HG03439 (cell line): ENCODE measurements around the gene ZIC2.
"Not testable (repeated sequence)": the region's sequence is repeated elsewhere in the genome, so short reads cannot be mapped to it uniquely, and the experiment has no call there.

Source experiments
- ATAC-seq: cut with Tn5 transposase; IDR thresholded peaks from one replicate; pipeline ENCODE4 v1.9.1; 2021; ENCODE audit warnings: mild to moderate bottlenecking, moderate library complexity; ENCODE audit not compliant: unreplicated experiment

The ZIC2 gene

DNA sequence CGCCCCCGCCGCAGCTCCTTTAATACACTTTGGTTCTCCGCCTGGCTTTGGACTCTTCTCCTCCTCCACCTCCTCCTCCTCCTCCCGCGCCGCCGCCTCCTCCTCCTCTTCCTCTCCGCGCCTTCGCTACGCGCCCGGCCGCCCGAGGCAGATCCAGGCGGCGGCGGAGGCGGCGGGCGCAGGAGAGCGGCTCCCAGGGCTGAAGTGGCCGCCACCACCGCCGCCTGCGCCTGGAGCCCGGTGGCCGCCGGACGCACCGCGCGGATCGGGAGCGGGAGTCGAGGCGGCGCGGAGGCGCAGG is at the start of gene ZIC2:
ZIC2 (plus strand) TSS at position 50 of the 301 bp plus-strand sequence. CDS start 281 bp downstream, outside the sequence.
- no peak for ATAC-seq

DNA sequence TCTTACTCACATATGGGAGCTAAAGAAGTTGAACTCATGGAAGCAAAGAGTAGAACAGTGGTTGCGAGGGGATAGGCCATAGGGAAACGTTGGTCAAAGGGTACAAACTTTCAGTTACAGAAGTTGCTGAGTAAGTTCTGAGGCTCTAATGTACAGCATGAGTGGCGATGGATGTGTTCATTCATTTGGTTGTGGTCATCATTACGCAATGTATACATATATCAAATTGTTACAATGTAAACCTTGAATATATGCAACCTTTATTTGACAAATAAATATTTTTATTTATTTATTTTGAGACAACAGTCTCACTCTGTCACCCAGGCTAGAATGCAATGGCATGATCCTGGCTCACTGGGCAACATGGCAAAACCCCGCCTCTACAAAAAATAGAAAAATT is 48.7 kb upstream of the ZIC2 start:
- no peak for ATAC-seq

DNA sequence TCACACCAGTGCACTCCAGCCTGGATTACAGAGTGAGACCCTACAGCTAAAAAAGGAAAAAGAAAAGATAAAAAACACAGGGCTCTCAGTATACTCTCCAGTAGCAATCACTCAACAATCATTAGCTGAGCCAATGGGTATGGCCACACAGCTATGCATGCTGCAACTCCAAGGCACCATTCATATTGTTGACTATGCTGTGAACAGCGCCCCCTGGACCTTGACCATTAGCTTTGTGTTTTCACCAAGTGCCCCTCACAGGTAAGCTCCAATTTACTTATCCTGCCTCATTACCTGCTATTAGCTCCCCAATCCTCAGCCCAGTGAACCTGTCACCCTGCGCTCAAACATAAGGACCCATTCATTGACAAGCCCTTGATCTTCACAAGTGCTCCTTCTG is 45.8 kb upstream of the ZIC2 start:
- no peak for ATAC-seq

DNA sequence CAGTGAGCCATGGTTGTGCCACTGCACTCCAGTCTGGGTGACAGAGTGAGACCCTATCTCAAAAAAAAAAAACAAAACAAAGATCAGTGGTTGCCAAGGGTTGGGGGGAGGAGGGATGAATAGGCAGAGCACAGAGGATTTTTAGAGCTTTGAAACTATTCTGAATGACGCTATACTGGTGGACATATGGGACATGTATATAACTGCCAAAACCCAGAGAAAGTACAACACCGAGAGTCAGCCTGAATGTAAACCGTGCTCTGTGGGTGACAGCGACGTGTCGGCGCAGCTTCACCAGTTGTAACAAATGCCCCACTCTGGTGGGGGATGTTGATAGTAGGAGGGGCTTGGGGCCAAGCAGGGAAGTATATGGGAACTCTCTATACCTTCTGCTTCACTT is 42.9 kb upstream of the ZIC2 start:
- no peak for ATAC-seq

DNA sequence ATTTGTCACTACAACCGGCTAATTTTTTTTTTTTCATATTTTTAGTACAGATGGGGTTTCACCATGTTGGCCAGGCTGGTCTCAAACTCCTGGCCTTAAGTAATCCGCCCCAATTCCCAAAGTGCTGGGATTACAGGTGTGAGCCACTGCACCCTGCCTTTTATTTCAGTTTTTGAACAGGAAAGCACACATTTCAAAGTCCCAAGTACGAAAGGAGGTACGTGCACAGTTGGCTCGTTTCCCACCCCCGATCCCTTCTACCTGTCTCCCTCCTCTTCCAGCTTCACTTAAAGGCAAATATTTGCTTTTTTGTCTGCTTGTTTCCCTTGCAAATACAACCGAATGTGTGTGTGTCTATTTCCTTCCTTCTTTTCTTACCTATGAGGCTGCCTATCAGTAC is 40.5 kb upstream of the ZIC2 start:
- ATAC-seq = no peak

DNA sequence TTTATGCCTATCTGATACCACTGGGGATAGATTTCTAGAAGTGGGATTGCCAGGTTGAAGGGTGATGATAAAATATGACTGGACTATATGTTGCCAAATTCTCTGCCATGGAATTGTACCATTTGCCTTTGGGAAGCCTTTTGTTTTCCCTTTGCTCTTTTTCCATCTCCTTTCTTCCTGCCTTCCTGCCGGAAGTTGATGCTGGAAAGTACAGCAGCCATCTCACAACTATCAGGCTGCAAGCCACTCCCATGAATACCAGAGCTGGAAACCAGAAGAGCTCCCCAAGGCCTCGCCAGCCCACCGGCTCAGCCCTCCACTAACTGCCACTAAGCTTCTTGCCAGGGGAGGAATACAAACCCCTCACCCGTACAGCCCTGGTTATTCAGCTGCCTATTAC is 39.7 kb upstream of the ZIC2 start:
- ATAC-seq = no peak

DNA sequence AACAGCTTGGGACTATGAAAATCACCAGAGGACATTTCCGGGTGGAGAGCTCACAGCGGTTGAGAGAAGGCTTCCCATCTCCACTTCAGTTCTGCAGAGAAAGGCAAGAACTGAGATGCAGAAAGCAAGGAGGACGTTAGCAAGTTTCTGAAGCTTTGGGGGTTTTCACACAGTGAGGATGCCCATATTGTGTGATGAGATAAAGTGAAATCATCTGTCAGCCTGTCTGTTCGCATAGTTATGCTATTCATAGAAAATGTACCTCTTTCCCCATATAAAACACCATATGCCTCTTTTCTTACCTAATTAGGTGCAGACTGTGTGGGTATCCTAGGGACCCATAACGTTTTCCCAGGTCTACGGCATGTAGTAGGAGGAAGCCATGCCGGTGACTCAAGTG is 37.5 kb upstream of the ZIC2 start:
- ATAC-seq = no peak

DNA sequence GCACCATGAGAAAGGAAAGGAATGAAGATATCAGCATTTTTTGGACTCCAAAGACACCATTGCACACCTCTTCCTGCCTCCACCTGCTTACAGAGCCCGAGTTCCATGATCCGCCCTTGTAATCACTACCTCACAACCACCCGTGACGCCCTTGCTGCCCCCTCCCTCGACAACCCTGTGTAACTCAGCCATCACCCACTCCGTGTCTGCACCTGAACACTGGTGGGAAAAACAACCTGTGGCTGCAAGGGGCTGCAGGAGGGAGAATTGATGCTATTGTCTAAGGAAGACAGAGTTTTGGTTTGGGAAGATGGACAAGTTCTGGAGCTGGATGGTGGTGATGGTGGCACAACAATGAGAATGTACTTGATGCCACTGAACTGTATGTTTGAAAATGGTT is 37.0 kb upstream of the ZIC2 start:
- ATAC-seq = no peak

DNA sequence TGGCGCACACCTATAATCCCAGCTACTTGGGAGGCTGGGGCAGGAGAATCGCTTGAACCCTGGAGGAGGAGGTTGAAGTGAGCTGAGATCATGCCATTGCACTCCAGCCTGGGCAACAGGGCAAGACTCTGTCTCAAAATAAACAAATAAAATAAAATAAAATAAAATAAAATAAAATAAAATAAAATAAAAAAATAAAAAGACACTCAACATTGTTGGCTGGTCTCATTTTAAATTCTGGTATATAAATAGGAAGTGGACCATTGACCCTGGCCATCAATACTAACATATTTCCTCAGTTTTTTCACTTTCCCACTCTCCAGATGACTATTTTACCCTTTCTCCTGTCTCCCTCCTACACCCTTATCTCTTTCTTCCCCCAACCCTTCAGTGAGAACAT is 36.1 kb upstream of the ZIC2 start:
- ATAC-seq = not testable (repeated sequence)

DNA sequence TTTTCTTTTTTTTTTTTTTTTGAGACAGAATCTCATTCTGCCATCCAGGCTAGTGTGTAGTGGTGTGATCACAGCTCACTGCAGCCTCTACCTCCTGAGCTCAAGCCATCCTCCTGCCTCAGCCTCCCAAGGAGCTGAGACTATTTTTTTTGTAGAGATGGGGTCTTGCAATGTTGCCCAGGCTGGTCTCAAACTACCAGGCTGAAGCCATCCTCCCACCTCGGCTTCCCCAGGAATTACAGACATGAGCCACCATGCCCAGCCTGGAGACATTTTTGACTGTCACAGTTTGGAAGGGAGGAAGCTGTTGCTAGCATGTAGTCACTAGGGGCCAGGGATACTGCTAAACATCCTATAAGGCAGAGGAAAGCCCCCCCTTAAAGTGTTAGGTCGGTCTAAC is 33.9 kb upstream of the ZIC2 start:
- ATAC-seq = no peak

DNA sequence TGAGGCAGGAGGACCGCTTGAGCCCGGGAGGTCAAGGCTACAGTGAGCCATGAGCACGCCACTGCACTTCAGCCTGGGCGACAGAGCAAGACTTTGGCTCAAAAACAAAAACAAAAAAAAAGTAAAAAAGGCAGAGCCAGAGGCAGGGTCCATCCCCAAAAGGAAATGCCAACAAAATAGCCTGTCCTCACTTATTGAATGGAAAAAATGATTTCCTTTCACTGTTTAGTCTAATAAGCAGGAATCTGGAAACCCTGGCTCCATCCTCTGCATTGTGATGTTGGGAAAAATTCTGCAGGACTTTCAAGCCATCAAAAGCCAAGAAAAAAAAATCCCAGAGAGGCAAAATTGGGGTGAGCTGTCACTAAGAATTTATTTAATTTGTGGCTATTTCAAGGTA is 33.2 kb upstream of the ZIC2 start:
- no peak for ATAC-seq

DNA sequence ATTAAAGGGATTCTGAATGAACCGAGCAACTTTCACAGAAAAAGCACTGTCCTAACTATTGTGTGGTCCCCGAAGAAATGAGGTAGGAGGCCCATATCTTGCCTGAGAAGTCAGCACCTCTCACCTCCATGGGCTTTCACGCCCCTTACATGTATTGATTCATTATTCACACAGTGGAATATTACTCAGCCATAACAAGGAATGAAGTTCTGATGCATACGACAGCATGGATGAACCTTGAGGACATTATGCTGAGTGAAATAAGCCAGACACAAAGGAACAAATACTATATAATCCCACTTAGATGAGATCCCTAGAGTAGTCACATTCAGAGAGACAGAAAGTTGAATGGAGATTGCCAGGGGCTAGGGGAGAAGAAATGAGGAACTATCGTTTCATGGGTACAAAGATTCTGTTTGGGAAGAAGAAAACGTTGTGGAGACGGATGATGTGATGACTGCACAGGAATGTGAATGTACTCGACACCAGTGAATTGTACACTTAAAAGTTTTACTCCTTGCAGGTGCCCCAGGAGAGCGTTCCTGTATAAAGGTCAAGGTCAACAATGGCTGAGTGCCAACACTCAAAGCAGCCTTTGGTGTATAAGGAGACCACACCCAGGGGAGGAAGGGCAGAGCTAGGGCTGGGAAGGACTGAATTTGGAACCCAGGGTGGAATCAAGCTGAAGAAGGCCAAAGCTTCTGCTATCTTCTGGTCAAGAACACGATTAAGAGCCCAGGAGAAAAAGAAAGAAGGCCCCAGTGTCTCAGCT is 32.5 kb upstream of the ZIC2 start:
- no peak for ATAC-seq

DNA sequence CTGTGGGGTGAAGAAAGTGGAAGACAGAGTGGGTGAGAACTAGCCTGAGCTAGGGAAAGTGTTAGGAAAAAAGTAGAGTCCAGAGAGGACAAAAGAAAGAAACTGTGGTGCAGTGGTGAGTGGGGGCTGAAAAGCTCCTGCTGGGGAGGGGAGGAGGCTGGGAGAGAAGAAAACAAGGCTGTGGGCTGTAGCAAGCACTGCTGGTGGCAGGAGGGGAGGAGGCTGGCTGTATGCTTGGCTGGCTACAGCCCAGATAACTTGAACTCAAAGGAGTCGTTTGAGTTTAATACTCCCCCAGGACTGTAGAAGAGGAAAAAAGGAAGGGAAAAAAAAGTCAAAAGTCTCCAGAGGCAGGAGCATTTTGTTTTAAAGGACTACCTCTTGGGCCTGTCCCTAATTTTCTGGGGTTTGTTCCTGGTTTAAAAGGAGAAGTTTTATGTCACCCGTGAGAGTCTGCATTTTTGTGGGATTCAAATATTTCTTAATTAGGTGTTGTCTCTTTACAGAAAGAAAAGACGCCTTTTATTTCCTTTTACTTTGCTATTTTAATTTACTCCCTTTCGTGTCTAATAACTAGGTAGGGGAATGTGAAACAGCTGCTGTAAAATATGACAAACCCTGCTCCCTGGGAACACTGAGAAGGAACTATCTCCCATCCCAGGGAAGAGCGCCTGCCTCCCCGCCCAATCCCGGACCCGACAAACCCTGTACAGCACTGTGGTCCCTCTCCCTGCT is 31.7 kb upstream of the ZIC2 start:
- ATAC-seq = no peak

DNA sequence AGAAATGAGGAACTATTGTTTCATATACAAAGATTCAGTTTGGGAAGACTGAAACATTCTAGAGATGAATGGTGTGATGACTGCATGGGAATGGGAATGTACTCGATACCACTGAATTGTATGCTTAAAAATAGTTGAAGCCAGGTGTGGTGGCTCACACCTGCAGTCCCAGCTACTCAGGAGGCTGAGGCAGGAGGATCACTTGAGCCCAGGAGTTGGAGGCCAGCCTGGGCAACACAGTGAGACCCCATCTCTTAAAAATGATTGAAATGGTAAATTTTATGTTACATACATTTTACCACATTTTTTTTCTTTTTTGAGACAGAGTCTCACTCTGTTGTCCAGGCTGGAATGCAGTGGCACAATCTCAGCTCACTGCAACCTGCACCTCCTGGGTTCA is 29.9 kb upstream of the ZIC2 start:
- not testable (repeated sequence) for ATAC-seq

DNA sequence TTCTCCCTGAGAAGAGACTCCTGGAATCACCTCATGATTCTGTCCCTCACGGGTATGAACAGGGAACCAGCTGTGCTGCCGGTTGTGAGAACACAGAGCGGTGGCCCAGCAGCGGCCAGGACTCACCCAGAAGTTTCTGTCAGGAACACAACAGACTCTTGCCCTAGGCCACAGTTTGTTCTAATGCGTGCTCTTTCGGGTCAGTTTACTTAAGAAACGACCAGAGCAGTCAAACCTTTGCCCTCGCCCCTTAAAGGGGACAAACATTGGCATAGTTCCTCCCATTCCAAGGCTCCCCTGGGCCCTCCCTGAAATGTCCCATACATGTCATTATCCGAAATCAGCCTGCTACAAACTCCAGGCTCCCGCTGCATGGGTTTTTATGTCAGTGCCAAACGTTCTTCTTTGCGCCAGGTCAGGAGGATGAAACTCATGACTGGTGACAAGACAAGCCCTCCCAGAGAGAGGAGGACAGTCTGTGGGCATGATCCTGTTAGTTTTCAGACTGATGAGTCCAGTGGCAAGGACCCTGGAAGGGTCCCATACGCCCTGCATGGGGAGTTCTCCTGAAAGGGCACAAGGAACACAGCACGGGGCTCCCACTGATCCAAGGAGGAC is 28.3 kb upstream of the ZIC2 start:
- no peak for ATAC-seq

DNA sequence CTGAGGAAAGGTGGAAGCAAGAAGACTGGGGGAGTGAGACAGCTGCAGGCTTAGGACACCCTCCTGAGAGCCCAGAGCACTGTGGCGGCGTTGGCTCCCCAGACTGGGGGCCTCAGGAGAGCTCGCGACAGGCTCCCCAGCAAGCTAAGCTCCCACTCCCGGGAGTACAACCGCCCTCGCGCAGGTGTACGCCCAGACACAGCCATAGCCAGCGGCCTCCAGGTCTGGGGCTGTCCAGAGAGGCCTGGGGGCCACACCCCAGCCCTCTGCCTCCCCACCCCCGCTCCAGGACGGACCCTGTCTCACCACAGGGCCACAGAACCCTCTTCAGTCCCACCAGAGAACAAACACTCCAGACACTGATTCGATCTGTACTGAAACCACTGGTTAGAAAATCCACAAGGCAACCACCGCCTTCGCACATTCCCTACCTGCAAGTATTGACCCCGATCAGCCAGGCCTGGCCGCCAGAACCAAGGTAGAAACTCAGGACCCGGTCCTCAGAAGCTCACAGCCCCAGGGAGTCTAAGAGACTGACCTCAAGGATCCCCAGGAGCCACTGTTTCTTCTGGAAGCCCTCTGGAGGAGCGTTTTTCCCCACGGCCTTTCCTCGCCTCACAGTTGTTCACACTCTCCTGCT is 26.4 kb upstream of the ZIC2 start:
- ATAC-seq = no peak

DNA sequence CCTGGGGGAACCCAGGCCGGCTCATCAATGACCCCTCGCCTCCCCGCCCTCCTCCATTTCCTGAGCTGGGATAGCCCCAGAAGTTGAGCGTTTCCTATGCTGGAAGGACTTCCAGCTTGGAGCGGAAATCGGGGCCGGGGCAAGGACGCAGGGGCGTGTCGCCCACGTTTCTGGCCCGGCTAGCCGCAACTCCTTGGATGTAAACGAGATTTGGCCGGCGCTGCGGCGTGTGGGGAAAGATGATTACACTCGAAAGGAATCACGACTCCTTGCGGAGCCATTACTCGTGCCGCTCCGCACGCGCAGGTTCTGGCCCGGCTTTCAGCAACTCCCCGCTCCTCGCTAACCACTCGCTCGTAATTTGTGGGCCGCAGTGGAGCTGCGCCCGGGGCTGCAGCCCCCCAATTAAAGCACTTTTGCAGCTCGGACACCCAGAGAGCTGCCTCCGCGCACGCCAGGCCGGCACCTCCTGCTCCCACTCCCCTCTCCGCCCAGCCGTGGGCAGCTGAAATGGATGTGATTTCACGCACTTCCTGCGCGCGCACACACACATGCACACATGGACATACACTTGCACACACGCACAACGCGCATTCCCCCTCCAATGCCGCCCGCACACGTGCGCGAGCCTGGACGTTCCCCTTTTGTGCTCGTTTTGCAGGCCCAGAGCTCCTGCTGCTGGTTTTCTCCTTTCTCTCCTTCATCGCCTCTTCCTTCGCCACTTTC is 25.7 kb upstream of the ZIC2 start:
- no peak for ATAC-seq

DNA sequence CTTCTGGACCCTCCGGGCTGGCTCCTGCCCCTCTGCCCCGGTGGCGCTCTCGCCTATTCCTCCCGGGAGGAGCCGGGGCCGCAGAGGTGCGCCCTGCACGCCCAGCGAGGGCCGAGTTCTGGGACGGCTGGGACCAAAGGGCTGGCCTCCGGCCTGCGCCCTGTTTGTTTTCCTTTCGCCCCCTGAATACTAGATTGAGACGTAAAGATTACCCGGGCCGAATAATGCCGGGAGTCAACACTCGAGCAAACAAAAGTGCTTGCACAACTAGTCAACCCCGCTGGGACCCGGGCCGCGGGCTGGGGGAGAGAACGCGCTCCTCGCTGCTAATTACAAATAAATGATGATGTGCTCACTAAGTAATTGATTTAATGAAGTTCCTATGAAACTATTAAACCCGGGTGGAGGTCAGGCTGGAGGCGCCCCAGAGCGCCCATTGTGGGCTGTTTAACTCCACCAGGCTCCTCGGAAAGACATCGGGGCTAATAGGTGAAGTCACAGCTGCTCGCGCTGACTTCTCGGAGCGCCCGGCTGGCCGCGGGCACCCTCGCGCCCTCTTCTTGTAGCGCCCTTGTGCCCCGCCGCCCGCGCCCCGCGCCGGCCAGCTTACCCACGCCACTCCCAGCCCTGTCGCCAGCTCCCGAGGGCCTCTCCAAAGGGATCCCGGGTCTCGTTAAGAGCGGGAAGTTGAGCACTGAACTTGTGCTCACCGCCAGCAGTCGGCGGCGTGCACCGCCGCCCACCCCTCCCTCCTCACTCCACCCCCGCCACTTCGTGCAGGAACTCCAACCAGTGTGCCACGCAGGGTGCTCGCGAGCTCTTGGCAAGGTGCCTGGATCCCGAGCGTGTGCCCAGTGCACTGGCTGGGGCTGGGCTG is 24.9 kb upstream of the ZIC2 start:
- ATAC-seq = no peak

DNA sequence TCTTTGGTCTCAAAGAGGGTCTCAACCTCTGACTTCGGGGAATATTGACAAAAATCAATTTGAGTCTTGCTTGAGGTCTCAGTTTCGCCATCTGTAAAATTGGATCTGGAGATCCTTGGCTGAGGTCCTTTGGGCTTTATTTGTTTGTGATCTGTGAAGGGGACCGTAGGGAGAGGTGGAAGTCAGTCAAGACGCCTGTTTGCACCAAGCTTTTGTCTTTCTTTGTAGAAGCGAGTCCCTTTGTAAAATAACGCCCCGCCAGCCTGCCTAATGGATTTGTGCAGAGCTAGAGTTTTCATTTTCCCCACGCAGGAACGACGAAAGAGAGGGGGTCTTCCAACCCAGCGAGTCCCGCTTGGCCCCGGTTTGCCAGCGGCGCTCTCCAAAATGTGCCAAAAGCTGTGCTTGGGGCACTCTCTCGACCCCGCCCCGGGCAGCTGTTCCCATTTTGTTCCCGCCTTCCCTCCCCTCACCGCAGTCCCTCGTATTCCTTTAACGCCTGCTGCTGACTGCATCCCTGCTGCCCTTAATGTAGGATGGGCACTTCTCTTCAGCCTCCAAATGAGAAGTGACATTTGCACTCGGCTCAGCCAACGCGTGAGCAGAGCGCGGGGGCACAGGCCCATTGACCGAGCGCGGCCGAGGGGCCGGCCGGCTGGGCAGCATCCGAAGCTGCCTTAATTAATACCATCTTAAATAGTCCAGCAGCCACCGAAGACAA is 23.0 kb upstream of the ZIC2 start:
- ATAC-seq = no peak

DNA sequence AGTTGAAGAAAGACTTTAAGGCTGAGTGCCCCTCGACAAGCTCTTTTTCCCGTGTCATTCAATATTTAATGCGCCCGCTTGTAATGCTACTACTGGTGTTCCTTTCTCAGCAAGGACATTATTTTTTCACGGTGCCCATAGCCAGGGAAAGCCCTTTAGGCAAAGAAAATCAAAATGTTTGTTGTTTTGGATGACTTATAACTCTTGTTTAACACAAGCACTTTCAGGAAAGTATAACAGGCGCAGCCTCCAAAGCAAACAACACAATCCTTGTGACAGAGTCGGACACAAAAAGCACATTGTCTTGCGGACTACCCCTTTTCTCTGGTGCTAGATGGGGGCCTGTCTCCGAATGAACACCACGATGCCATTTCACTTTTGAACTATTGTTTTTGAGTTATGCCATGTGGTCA is 22.5 kb upstream of the ZIC2 start:
- no peak for ATAC-seq
